ENCODE measurements around the gene C19orf67. TPM values are rescaled to one million over a fixed set of nuclear protein-coding genes. Genes with fewer than 3 reads are reported as not detected.

Gene C19orf67
- total RNA-seq, 1 donor from 2014 or later = 0.54 TPM

DNA sequence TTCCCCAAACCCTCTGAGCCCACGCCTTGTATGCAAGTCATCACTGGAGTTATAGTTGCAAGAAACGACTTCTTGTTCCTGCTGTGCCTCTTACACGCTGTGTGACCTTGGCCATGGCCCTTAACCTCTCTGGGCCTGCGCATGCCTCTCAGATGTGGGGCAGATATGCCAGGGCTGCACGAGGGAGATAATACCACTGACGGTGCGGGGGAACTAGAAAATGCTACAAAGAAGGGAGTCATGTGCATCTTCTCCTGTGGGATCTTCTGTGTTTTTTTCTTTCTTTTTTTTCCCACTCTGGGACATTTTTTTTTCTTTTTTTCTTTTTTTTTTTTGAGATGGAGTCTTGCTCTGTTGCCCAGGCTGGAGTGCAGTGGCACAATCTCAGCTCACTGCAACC lies 9.3 kb upstream of the C19orf67 start:
- TF ChIP-seq, protein P1, sequence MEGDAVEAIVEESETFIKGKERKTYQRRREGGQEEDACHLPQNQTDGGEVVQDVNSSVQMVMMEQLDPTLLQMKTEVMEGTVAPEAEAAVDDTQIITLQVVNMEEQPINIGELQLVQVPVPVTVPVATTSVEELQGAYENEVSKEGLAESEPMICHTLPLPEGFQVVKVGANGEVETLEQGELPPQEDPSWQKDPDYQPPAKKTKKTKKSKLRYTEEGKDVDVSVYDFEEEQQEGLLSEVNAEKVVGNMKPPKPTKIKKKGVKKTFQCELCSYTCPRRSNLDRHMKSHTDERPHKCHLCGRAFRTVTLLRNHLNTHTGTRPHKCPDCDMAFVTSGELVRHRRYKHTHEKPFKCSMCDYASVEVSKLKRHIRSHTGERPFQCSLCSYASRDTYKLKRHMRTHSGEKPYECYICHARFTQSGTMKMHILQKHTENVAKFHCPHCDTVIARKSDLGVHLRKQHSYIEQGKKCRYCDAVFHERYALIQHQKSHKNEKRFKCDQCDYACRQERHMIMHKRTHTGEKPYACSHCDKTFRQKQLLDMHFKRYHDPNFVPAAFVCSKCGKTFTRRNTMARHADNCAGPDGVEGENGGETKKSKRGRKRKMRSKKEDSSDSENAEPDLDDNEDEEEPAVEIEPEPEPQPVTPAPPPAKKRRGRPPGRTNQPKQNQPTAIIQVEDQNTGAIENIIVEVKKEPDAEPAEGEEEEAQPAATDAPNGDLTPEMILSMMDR (IDR thresholded peaks at IDR 0.05) = no peak
- H3K4me3 Mint-ChIP-seq (ENCODE audit: unreplicated experiment) = no peak overlapping the region
- H3K27ac Mint-ChIP-seq (ENCODE audit: unreplicated experiment) = no peak overlapping the region
- peaks cover 11% of the 10 kb centered on the region for H3K4me1 Mint-ChIP-seq (ENCODE audit: unreplicated experiment)
- no peak for DNase-seq (ENCODE audit: extremely low spot score, unreplicated experiment)
- H3K9me3 Mint-ChIP-seq (ENCODE audit: unreplicated experiment) = no peaks in the 10 kb centered on the region
- peaks cover 12% of the 10 kb centered on the region for H3K36me3 Mint-ChIP-seq (ENCODE audit: unreplicated experiment)
- H3K27me3 Mint-ChIP-seq (ENCODE audit: unreplicated experiment) = no peaks in the 10 kb centered on the region

DNA sequence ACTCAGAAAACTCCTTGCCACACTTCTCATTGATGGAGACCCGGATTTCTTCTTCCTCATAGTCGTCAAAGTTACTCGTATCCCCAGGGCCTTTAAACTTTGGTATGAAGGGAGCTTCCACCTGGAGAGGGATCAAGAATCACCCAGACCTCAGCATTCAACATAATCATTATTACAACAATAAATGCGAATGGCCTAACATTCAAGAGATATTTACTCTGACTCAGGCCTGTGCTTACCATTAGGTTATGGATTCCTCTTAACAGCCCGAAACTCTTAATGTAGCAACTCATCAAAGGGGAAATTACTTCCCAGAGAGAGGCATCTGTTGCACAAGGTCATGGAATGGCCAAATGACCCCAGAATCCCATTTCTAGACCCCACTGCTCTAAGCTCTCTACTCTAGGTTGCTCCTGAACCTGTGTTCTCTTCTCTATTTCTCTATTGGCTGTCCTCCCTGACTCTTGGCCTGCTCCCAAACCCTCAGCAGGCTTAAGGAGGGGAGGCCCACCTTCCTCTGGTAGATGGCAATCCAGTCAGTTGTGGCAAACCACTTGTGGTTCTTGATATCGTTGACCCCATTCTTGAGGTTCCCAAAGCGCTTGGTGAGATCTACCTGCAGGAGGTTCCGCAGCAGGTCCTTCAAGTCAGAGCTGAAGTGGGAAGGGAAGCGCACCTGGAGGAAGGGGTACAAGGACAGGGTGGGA lies 7.7 kb upstream of the C19orf67 start:
- no peaks in the 10 kb centered on the region for H3K9me3 Mint-ChIP-seq (ENCODE audit: unreplicated experiment)
- peaks cover 15% of the 10 kb centered on the region for H3K4me1 Mint-ChIP-seq (ENCODE audit: unreplicated experiment)
- peak overlapping the region; percentile 18 for H3K4me3 Mint-ChIP-seq (ENCODE audit: unreplicated experiment)
- no peaks in the 10 kb centered on the region for H3K27me3 Mint-ChIP-seq (ENCODE audit: unreplicated experiment)
- DNase-seq (ENCODE audit: extremely low spot score, unreplicated experiment) = no peak
- TF ChIP-seq, protein P1 (IDR thresholded peaks at IDR 0.05) = no peak
- peaks cover 16% of the 10 kb centered on the region for H3K36me3 Mint-ChIP-seq (ENCODE audit: unreplicated experiment)
- H3K27ac Mint-ChIP-seq (ENCODE audit: unreplicated experiment) = no peak overlapping the region

DNA sequence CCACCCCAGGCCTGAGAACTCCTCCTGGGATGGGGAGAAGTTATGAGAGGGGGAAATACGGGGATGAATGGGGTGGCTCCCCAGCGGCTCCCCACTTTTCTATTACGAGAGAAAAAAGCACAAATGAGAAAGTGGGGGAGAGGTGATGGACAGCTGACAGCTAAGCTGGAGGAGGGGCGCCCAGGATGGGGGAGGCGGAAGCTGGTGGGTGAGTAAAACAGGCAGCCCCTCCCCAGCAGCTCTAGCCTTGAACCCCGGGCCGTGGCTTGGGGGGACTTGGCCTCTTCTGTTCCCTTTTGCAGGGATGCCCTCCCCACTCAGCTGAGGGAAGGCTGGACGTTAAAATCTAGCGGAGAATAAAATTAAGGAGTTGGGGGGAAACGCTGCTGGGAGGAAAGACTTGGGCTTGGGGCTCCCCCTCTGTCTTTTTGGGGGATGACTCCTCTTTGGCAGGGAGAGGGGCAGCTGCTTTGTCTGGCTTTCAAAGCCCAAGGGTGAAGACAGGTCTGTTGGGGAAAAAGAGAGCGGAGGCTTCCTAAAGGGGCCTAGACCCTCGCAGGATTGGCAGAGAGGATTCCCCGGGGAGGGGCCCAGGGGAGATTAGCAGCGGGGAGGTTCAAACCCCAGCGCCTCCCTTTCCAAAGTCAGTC lies 6.4 kb upstream of the C19orf67 start:
- no peak for DNase-seq (ENCODE audit: extremely low spot score, unreplicated experiment)
- TF ChIP-seq, protein P1 (IDR thresholded peaks at IDR 0.05) = no peak
- peak overlapping the region; percentile 98 for H3K4me3 Mint-ChIP-seq (ENCODE audit: unreplicated experiment)
- peak overlapping the region; percentile 96 for H3K27ac Mint-ChIP-seq (ENCODE audit: unreplicated experiment)
- peaks cover 17% of the 10 kb centered on the region for H3K36me3 Mint-ChIP-seq (ENCODE audit: unreplicated experiment)
- H3K9me3 Mint-ChIP-seq (ENCODE audit: unreplicated experiment) = no peaks in the 10 kb centered on the region
- no peaks in the 10 kb centered on the region for H3K27me3 Mint-ChIP-seq (ENCODE audit: unreplicated experiment)
- H3K4me1 Mint-ChIP-seq (ENCODE audit: unreplicated experiment) = peaks cover 15% of the 10 kb centered on the region

DNA sequence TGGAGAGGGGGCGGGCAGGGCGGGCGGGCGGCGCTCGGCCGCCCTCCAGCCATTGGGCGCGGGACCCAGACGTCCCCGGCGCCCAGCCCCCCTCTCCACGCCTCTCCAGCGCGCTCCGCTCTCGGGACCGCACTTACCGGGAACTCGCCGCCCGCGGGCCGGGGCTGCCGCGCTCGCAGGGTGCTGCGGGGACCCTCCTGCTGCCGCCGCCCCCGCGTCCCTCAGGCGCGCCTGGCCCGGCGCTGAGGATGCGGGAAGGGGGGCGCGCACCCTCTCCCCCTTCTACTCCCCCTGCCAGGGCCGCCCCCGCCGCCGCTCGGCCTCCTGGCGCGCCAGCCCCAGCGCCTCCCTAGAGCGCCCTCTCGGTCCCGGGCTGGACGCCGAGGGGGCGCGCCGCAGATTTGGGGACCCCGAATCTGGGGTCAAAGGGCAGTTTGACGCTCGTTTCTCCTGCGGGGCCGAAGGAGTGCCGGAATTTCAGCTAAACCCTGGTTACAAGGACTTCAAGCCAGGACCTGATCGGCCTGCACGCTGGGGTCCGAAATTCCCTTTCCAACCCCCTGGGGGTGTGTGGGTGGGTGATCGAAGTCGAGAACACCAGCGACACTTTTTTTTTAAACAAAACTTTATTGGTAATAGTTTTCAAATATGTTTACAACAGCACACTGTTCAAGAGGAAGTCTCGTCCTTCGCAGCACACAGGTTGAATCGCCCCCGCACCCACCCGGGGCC lies 5.7 kb upstream of the C19orf67 start:
- TF ChIP-seq, protein P1 (IDR thresholded peaks at IDR 0.05) = peak; percentile 25
- Mint-ChIP-seq H3K4me3 (ENCODE audit: unreplicated experiment) (peak overlapping the region; percentile 98), H3K27ac (ENCODE audit: unreplicated experiment) (peak overlapping the region; percentile 96), H3K9me3 (ENCODE audit: unreplicated experiment) (no peaks in the 10 kb centered on the region), H3K4me1 (ENCODE audit: unreplicated experiment) (peaks cover 15% of the 10 kb centered on the region), H3K36me3 (ENCODE audit: unreplicated experiment) (peaks cover 14% of the 10 kb centered on the region), H3K27me3 (ENCODE audit: unreplicated experiment) (no peaks in the 10 kb centered on the region)
- no peak for DNase-seq (ENCODE audit: extremely low spot score, unreplicated experiment)

Data from osteocyte (in vitro differentiated cells).